Endothelial cell of umbilical vein (primary cell): ENCODE data around the gene GPR139. TPM values are rescaled to one million over a fixed set of nuclear protein-coding genes. Genes with fewer than 3 reads are reported as not detected.

ENCODE experiments used
- BruUV-seq: library from RNA; stranded (reverse); fragments of 400-500 nt; replicated peaks from 2 replicates; lab custom pipeline; 2021; lab: Mats Ljungman, UMichigan
- CTCF ChIA-PET: fragments of 300-600, 350-600 bp; sonication (Branson Sonifier 250); formaldehyde crosslinking; loops from one replicate; lab custom pipeline; 2021; ENCODE audit warnings: antibody characterized with exemption, inconsistent platforms; lab: Charles Lee
- POLR2A ChIA-PET: fragments of 300-600, 350-600 bp; sonication (Branson Sonifier 250); formaldehyde crosslinking; loops from one replicate; lab custom pipeline; 2021; ENCODE audit warnings: antibody characterized with exemption, inconsistent platforms; lab: Charles Lee
- DNase-seq: peaks from one replicate; pipeline ENCODE4 v3.0.0-alpha.2; 2011; ENCODE audit warnings: low read depth, low spot score
- FAIRE-seq: peaks from 2 replicates; lab custom pipeline; 2011; peaks lifted over from hg19 to GRCh38; lab: Jason Lieb, UNC
- H2AFZ ChIP-seq: 2 replicates; pipeline ENCODE4 v1.6.0; 2012; ENCODE audit warnings: low read depth, low read length, control low read depth, inconsistent platforms
- H3K27ac ChIP-seq: 2 replicates; pipeline ENCODE4 v1.5.1; 2011; ENCODE audit warnings: low read depth, mild to moderate bottlenecking, control low read depth, low read length, moderate library complexity; ENCODE audit not compliant: insufficient read depth
- H3K27me3 ChIP-seq, 2 experiments: 2 replicates each; pipeline versions ENCODE4 v1.6.0 to v1.6.1; 2011; ENCODE audit warnings: low read length in 2 of 2, mixed read lengths in 1 of 2; ENCODE audit not compliant: control insufficient read depth in 2 of 2, insufficient read depth in 2 of 2
- H3K36me3 ChIP-seq, 2 experiments: 2 replicates in 1 of 2; 3 replicates in 1 of 2; pipeline ENCODE4 v1.5.1; 2011; ENCODE audit warnings: low read length in 2 of 2, mild to moderate bottlenecking in 1 of 2, moderate library complexity in 1 of 2; ENCODE audit not compliant: control insufficient read depth in 2 of 2, insufficient read depth in 2 of 2; ENCODE audit errors: extremely low read depth in 1 of 2
- H3K4me1 ChIP-seq: 3 replicates; pipeline ENCODE4 v1.5.1; 2011; ENCODE audit warnings: mild to moderate bottlenecking, low read length; ENCODE audit not compliant: control insufficient read depth, insufficient read depth; ENCODE audit errors: extremely low read depth
- H3K4me2 ChIP-seq: 2 replicates; pipeline ENCODE4 v1.6.1; 2011; ENCODE audit warnings: low read length, control low read depth, mixed read lengths; ENCODE audit not compliant: insufficient read depth
- H3K4me3 ChIP-seq, 3 experiments: fragments of 200-600 bp in 1 of 3; sonication (generic), shearing (Covaris generic) in 1 of 3; replicated peaks in 1 of 3; 2 replicates each; pipeline ENCODE4 v1.5.1; 2011 to 2016; ENCODE audit warnings: control low read depth in 3 of 3, low read length in 3 of 3, mild to moderate bottlenecking in 2 of 3, inconsistent platforms in 1 of 3, low read depth in 1 of 3, moderate library complexity in 1 of 3; ENCODE audit not compliant: insufficient read depth in 1 of 3
- H3K79me2 ChIP-seq: 2 replicates; pipeline ENCODE4 v1.6.0; 2012; ENCODE audit warnings: low read length, inconsistent platforms; ENCODE audit not compliant: control insufficient read depth, insufficient read depth
- H3K9ac ChIP-seq: replicated peaks from 2 replicates; pipeline ENCODE3; 2011; ENCODE audit warnings: low read length, control low read depth; ENCODE audit not compliant: insufficient read depth; ENCODE audit errors: extremely low read depth
- H3K9me1 ChIP-seq: replicated peaks from 3 replicates; pipeline ENCODE4 v1.6.0; 2011; ENCODE audit warnings: mild to moderate bottlenecking, low read length; ENCODE audit not compliant: control insufficient read depth, insufficient read depth; ENCODE audit errors: extremely low read depth
- H3K9me3 ChIP-seq: replicated peaks from 2 replicates; pipeline ENCODE4 v1.5.1; 2012; ENCODE audit warnings: low read length, inconsistent platforms; ENCODE audit not compliant: control insufficient read depth, insufficient read depth
- H4K20me1 ChIP-seq: replicated peaks from 2 replicates; pipeline ENCODE3; 2011; ENCODE audit warnings: mild to moderate bottlenecking, low read length; ENCODE audit not compliant: control insufficient read depth, insufficient read depth; ENCODE audit errors: extremely low read depth
- EZH2 ChIP-seq: IDR thresholded peaks from 2 replicates; pipeline ENCODE4 v1.6.1; 2012; ENCODE audit warnings: borderline replicate concordance, low read depth, mild to moderate bottlenecking, moderate library complexity, low read length, inconsistent platforms; ENCODE audit not compliant: severe bottlenecking
- FOS ChIP-seq: IDR thresholded peaks from 2 replicates; pipeline ENCODE4 v1.6.1; 2011; ENCODE audit warnings: mild to moderate bottlenecking, low read length, moderate library complexity, borderline replicate concordance; ENCODE audit not compliant: insufficient read depth
- GATA2 ChIP-seq: IDR thresholded peaks from 2 replicates; pipeline ENCODE4 v1.7.0; 2011; ENCODE audit warnings: low read depth, mild to moderate bottlenecking, moderate library complexity, mixed read lengths, low read length; ENCODE audit not compliant: insufficient read length, insufficient read depth
- JUN ChIP-seq: IDR thresholded peaks from 2 replicates; pipeline ENCODE4 v1.6.1; 2011; ENCODE audit warnings: borderline replicate concordance, low read depth; ENCODE audit not compliant: insufficient read length, insufficient read depth
- MYC ChIP-seq: IDR thresholded peaks from one replicate; pipeline ENCODE4 v1.6.1; 2011; ENCODE audit warnings: mild to moderate bottlenecking, low read depth, low read length
- POLR2A ChIP-seq: IDR thresholded peaks from 2 replicates; pipeline ENCODE4 v1.6.1; 2012; ENCODE audit warnings: low read depth, mild to moderate bottlenecking, control low read depth, low read length
- POLR2AphosphoS5 ChIP-seq: IDR thresholded peaks from 2 replicates; pipeline ENCODE4 v1.6.1; 2012; ENCODE audit warnings: low read depth, mild to moderate bottlenecking, control low read depth, low read length, moderate library complexity; ENCODE audit not compliant: insufficient read depth
- dilution Hi-C: fragments of 300-500 bp; cut with MboI; formaldehyde crosslinking; loops from one replicate; pipeline ENCODE4 v1.15.0; 2019; ENCODE audit warnings: low sequenced_read_pairs; ENCODE audit not compliant: extremely low pct_ligation_motif_present
- intact Hi-C: fragments of 100-400 bp; cut with micrococcal nuclease; formaldehyde crosslinking; loops from one replicate; pipeline ENCODE4 v1.10.0; 2022
- polyA plus RNA-seq, 4 experiments: library from polyadenylated mRNA; depleted of rRNA in 3 of 4; stranded (reverse) in 3 of 4; unstranded in 1 of 4; fragments of >200 nt; gene quantifications; 2 replicates each; pipeline versions ENCODE4 v1.2.1 to v1.2.3, GENCODE V29; 2011 to 2012; ENCODE audit warnings: missing spikeins in 1 of 4
- total RNA-seq: library from RNA; stranded (reverse); gene quantifications from 2 replicates; pipeline ENCODE4 v1.2.3, GENCODE V29; 2021
- TF ChIP-seq, protein P1 (sequence below): IDR thresholded peaks from 2 replicates; pipeline ENCODE4 v1.6.1; 2011; ENCODE audit not compliant: insufficient read depth, insufficient read length
- TF ChIP-seq, protein P2 (sequence below), 2 donors: IDR thresholded peaks; 1 replicate in 1 of 2; 2 replicates in 1 of 2; pipeline ENCODE4 v1.5.1; 2011; ENCODE audit warnings: low read length in 2 of 2, mild to moderate bottlenecking in 2 of 2, moderate library complexity in 2 of 2, control low read depth in 1 of 2, inconsistent platforms in 1 of 2, low read depth in 1 of 2; ENCODE audit not compliant: insufficient read depth in 1 of 2; ENCODE audit errors: extremely low read depth in 1 of 2

Gene GPR139
- total and polyA plus RNA-seq, 2 donors (not counting 3 experiments of a cell fraction or from before 2014, with no cell fraction given): not detected

DNA sequence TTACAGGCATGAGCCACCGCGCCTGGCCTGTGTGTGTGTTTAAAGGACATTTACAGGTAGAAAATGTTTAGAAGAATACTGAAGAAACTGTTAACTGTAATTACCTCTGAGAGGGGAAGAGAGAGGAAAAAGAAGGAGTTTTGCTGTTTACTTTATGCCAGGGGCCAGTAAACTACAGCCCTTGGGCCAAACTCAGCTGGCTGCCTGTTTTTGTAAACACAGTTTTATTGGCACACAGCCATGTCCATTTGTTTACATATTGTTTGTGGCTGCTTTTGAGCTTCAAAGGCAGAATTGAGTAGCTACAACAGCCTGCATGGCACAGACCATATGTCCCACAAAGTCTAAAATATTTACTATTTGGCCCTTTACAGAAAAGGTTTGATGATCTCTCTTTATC is 76.4 kb downstream of the GPR139 start:
- no peaks in the 10 kb centered on the region for H3K4me1 ChIP-seq
- TF ChIP-seq MYC (no peak), POLR2A (no peak), FOS (no peak), GATA2 (no peak), POLR2AphosphoS5 (no peak), EZH2 (no peak), JUN (no peak)
- TF ChIP-seq, protein P1, sequence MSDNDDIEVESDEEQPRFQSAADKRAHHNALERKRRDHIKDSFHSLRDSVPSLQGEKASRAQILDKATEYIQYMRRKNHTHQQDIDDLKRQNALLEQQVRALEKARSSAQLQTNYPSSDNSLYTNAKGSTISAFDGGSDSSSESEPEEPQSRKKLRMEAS: no peak
- TF ChIP-seq, protein P2, sequence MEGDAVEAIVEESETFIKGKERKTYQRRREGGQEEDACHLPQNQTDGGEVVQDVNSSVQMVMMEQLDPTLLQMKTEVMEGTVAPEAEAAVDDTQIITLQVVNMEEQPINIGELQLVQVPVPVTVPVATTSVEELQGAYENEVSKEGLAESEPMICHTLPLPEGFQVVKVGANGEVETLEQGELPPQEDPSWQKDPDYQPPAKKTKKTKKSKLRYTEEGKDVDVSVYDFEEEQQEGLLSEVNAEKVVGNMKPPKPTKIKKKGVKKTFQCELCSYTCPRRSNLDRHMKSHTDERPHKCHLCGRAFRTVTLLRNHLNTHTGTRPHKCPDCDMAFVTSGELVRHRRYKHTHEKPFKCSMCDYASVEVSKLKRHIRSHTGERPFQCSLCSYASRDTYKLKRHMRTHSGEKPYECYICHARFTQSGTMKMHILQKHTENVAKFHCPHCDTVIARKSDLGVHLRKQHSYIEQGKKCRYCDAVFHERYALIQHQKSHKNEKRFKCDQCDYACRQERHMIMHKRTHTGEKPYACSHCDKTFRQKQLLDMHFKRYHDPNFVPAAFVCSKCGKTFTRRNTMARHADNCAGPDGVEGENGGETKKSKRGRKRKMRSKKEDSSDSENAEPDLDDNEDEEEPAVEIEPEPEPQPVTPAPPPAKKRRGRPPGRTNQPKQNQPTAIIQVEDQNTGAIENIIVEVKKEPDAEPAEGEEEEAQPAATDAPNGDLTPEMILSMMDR (IDR thresholded peaks at IDR 0.05; ENCODE audit: extremely low read depth in 1 of 2, insufficient read depth in 1 of 2, low read depth in 1 of 2, low read length in 2 of 2): no peak
- no peaks in the 10 kb centered on the region for H3K27me3 ChIP-seq
- H3K4me2 ChIP-seq: no peak overlapping the region
- no peak overlapping the region for H2AFZ ChIP-seq
- H3K79me2 ChIP-seq: no peaks in the 10 kb centered on the region
- ChIA-PET CTCF (no interaction called here), POLR2A (no interaction called here)
- intact Hi-C loops: no loop called here
- no peaks in the 10 kb centered on the region for H3K9me3 ChIP-seq
- FAIRE-seq (no peak), DNase-seq (no peak)
- dilution Hi-C loops: no loop called here
- H4K20me1 ChIP-seq: no peaks in the 10 kb centered on the region
- H3K4me3 ChIP-seq: no peak overlapping the region
- H3K27ac ChIP-seq: no peak overlapping the region
- no TSS peak for BruUV-seq
- no peaks in the 10 kb centered on the region for H3K36me3 ChIP-seq
- no peaks in the 10 kb centered on the region for H3K9me1 ChIP-seq
- H3K9ac ChIP-seq: no peak overlapping the region
